ENCODE data around the gene LRP11. TPM values are rescaled to one million over a fixed set of nuclear protein-coding genes. Genes with fewer than 3 reads are reported as not detected.

Gene LRP11
- polyA plus RNA-seq, 1 donor from 2014 or later = 57.0 TPM

DNA sequence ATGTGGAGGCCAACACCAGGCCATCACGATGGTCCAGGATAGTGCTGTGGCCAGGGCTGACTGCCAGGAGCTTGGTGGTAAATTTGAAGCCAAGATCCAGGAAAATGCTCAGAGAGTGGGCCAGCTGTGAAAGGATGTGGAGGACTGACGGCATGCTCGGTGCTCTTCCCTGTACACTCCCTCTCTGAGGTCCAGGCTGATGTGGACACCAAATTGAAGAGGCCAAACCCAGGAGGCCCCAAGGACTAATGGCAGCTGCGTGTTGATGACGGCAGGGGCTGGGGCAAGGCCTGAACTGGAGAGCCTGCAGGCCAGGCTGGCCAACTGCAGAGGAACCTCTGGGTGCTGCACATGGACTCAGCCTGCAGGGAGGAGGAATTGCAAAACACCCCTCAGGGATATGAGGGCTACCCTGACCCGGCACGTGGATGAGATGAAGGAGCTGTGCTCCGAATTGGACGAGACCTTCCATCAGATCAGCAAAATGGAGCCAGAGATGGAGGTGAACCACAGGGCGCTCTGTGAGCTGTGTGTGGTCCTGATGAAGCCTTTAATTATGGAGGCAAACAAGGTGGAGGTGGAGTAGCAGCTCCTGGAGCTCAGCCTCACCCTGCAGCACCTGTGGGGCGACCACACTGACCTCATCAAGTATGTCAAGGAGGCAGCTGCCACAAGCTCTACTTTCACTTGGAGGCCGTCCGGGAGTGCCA is 40.7 kb upstream of the LRP11 start:
- no peak overlapping the region for H2AFZ ChIP-seq (ENCODE audit: low read depth, low read length)
- H3K27ac ChIP-seq (ENCODE audit: low read length) = no peak overlapping the region
- no peaks in the 10 kb centered on the region for H3F3A ChIP-seq (ENCODE audit: insufficient read depth, low read length, poor library complexity, severe bottlenecking)
- no peaks in the 10 kb centered on the region for H3K79me2 ChIP-seq (replicated peaks; ENCODE audit: insufficient read depth, low read length)
- no peak overlapping the region for H3K4me2 ChIP-seq (ENCODE audit: low read length)
- TF ChIP-seq POLR2AphosphoS5 (IDR thresholded peaks at IDR 0.05) (no peak), RAD21 (conservative IDR thresholded peaks at IDR 0.05) (no peak), MXI1 (conservative IDR thresholded peaks at IDR 0.05; ENCODE audit: poor library complexity, severe bottlenecking) (no peak), SMC3 (conservative IDR thresholded peaks at IDR 0.05; ENCODE audit: poor library complexity) (no peak), EZH2 (IDR thresholded peaks at IDR 0.05; ENCODE audit: borderline replicate concordance, insufficient read depth, low read length, poor library complexity, severe bottlenecking) (no peak), TAF1 (IDR thresholded peaks at IDR 0.05; ENCODE audit: low read depth) (no peak), EP300 (conservative IDR thresholded peaks at IDR 0.05; ENCODE audit: poor library complexity, severe bottlenecking) (no peak)
- TF ChIP-seq, protein P1, sequence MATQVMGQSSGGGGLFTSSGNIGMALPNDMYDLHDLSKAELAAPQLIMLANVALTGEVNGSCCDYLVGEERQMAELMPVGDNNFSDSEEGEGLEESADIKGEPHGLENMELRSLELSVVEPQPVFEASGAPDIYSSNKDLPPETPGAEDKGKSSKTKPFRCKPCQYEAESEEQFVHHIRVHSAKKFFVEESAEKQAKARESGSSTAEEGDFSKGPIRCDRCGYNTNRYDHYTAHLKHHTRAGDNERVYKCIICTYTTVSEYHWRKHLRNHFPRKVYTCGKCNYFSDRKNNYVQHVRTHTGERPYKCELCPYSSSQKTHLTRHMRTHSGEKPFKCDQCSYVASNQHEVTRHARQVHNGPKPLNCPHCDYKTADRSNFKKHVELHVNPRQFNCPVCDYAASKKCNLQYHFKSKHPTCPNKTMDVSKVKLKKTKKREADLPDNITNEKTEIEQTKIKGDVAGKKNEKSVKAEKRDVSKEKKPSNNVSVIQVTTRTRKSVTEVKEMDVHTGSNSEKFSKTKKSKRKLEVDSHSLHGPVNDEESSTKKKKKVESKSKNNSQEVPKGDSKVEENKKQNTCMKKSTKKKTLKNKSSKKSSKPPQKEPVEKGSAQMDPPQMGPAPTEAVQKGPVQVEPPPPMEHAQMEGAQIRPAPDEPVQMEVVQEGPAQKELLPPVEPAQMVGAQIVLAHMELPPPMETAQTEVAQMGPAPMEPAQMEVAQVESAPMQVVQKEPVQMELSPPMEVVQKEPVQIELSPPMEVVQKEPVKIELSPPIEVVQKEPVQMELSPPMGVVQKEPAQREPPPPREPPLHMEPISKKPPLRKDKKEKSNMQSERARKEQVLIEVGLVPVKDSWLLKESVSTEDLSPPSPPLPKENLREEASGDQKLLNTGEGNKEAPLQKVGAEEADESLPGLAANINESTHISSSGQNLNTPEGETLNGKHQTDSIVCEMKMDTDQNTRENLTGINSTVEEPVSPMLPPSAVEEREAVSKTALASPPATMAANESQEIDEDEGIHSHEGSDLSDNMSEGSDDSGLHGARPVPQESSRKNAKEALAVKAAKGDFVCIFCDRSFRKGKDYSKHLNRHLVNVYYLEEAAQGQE (IDR thresholded peaks at IDR 0.05; ENCODE audit: borderline replicate concordance) = no peak
- TF ChIP-seq, protein P2, sequence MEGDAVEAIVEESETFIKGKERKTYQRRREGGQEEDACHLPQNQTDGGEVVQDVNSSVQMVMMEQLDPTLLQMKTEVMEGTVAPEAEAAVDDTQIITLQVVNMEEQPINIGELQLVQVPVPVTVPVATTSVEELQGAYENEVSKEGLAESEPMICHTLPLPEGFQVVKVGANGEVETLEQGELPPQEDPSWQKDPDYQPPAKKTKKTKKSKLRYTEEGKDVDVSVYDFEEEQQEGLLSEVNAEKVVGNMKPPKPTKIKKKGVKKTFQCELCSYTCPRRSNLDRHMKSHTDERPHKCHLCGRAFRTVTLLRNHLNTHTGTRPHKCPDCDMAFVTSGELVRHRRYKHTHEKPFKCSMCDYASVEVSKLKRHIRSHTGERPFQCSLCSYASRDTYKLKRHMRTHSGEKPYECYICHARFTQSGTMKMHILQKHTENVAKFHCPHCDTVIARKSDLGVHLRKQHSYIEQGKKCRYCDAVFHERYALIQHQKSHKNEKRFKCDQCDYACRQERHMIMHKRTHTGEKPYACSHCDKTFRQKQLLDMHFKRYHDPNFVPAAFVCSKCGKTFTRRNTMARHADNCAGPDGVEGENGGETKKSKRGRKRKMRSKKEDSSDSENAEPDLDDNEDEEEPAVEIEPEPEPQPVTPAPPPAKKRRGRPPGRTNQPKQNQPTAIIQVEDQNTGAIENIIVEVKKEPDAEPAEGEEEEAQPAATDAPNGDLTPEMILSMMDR (IDR thresholded peaks at IDR 0.05; ENCODE audit: poor library complexity, severe bottlenecking) = no peak
- H3K36me3 ChIP-seq (ENCODE audit: insufficient read depth, low read length) = no peaks in the 10 kb centered on the region
- no peaks in the 10 kb centered on the region for H3K9me2 ChIP-seq (ENCODE audit: insufficient read depth, low read length)
- no peaks in the 10 kb centered on the region for H3K27me3 ChIP-seq (ENCODE audit: insufficient read depth, low read depth, low read length)
- H3K9ac ChIP-seq (ENCODE audit: low read length) = no peak overlapping the region
- H3K9me3 ChIP-seq (ENCODE audit: low read length) = no peaks in the 10 kb centered on the region
- H4K20me1 ChIP-seq (ENCODE audit: insufficient read depth) = no peaks in the 10 kb centered on the region
- no peak overlapping the region for H3K4me3 ChIP-seq (ENCODE audit: low read length)

DNA sequence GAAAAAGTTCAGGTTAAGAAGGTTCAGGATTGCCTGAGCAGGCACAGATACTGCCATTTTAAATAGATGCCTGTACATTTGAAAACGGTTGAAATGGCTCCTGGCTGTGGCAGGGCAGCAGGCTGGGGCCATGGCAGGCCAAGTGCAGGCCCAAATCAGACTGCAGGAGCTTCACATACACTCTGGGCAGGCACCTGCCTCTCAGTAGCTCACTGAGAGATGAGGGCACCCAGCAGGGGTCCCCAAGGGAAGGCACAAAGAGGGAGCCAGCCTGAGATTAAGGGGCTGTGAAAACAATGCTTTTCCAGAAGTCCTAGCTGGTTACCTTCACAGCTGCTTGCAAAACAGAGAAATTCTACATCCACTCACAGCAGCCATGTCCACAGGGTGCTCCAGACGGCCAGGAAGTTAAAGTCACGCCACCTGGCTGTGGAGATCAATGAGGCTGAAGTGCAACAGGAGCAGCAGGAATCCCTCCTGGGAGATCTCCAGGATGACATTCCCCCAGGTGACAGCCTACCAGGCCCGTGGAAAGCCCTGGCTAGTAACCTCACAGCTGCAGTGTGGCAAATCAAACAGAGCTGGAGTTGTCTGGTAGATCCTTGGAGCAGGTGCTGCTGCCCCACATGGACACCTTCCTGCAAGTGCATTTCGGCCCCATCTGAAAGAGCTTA is 39.9 kb upstream of the LRP11 start:
- Histone ChIP-seq H3K9ac (ENCODE audit: low read length) (no peak overlapping the region), H3K27me3 (ENCODE audit: insufficient read depth, low read depth, low read length) (no peaks in the 10 kb centered on the region), H3K4me2 (ENCODE audit: low read length) (no peak overlapping the region), H3K9me3 (ENCODE audit: low read length) (no peaks in the 10 kb centered on the region), H4K20me1 (ENCODE audit: insufficient read depth) (no peaks in the 10 kb centered on the region), H3K4me3 (ENCODE audit: low read length) (no peak overlapping the region), H3K79me2 (replicated peaks; ENCODE audit: insufficient read depth, low read length) (no peaks in the 10 kb centered on the region), H3K36me3 (ENCODE audit: insufficient read depth, low read length) (no peaks in the 10 kb centered on the region), H3K9me2 (ENCODE audit: insufficient read depth, low read length) (no peaks in the 10 kb centered on the region), H3K27ac (ENCODE audit: low read length) (no peak overlapping the region), H2AFZ (ENCODE audit: low read depth, low read length) (no peak overlapping the region), H3F3A (ENCODE audit: insufficient read depth, low read length, poor library complexity, severe bottlenecking) (no peaks in the 10 kb centered on the region)
- TF ChIP-seq SMC3 (conservative IDR thresholded peaks at IDR 0.05; ENCODE audit: poor library complexity) (no peak), RAD21 (conservative IDR thresholded peaks at IDR 0.05) (no peak), EZH2 (IDR thresholded peaks at IDR 0.05; ENCODE audit: borderline replicate concordance, insufficient read depth, low read length, poor library complexity, severe bottlenecking) (no peak), POLR2AphosphoS5 (IDR thresholded peaks at IDR 0.05) (no peak), TAF1 (IDR thresholded peaks at IDR 0.05; ENCODE audit: low read depth) (no peak), MXI1 (conservative IDR thresholded peaks at IDR 0.05; ENCODE audit: poor library complexity, severe bottlenecking) (no peak), EP300 (conservative IDR thresholded peaks at IDR 0.05; ENCODE audit: poor library complexity, severe bottlenecking) (no peak)
- TF ChIP-seq, protein P1 (IDR thresholded peaks at IDR 0.05; ENCODE audit: borderline replicate concordance) = no peak
- TF ChIP-seq, protein P2 (IDR thresholded peaks at IDR 0.05; ENCODE audit: poor library complexity, severe bottlenecking) = no peak

Data from neural cell (in vitro differentiated cells).